ENCODE measurements around the gene AKNA.

The AKNA gene

GRCh38 chr9:114413861-114414301, 26.1 kb upstream of the AKNA start:
- DNase-seq = no peak

GRCh38 chr9:114412048-114412683, 24.4 kb upstream of the AKNA start:
- DNase-seq = no peak

GRCh38 chr9:114411452-114411851, 23.7 kb upstream of the AKNA start:
- DNase-seq = no peak

- no peak for DNase-seq
Measured at GRCh38 chr9:114410910-114411309, 23.1 kb upstream of the AKNA start.

- DNase-seq = no peak
Measured at GRCh38 chr9:114409842-114410241, 22.1 kb upstream of the AKNA start.

- no peak for DNase-seq
Measured at GRCh38 chr9:114409103-114409780, 21.5 kb upstream of the AKNA start.

- DNase-seq = no peak
Measured at GRCh38 chr9:114408645-114409044, 20.9 kb upstream of the AKNA start.

- no peak for DNase-seq
Measured at GRCh38 chr9:114407889-114408288, 20.1 kb upstream of the AKNA start.

- DNase-seq = no peak
Measured at GRCh38 chr9:114406441-114406840, 18.7 kb upstream of the AKNA start.

GRCh38 chr9:114405294-114406034, 17.7 kb upstream of the AKNA start:
- DNase-seq = no peak

- DNase-seq = no peak
Measured at GRCh38 chr9:114404531-114404930, 16.7 kb upstream of the AKNA start.

- DNase-seq = no peak
Measured at GRCh38 chr9:114403153-114403756, 15.5 kb upstream of the AKNA start.

- DNase-seq = no peak
Measured at GRCh38 chr9:114401344-114401743, 13.6 kb upstream of the AKNA start.

- no peak for DNase-seq
Measured at GRCh38 chr9:114400772-114401171, 13.0 kb upstream of the AKNA start.

- no peak for DNase-seq
Measured at GRCh38 chr9:114400219-114400618, 12.4 kb upstream of the AKNA start.

- no peak for DNase-seq
Measured at GRCh38 chr9:114399381-114399780, 11.6 kb upstream of the AKNA start.

- peak; percentile 36 for DNase-seq
Measured at GRCh38 chr9:114397848-114398605, 10.2 kb upstream of the AKNA start.

- DNase-seq = no peak
Measured at GRCh38 chr9:114397219-114397847, 9.6 kb upstream of the AKNA start.

- DNase-seq = no peak
Measured at GRCh38 chr9:114396558-114397218, 8.9 kb upstream of the AKNA start.

GRCh38 chr9:114395768-114396167, 8.0 kb upstream of the AKNA start:
- DNase-seq = no peak

- no peak for DNase-seq
Measured at GRCh38 chr9:114395334-114395617, 7.5 kb upstream of the AKNA start.

All from NCI-H187 treated with DMSO at 0.1 percent for 48 hours (cell line).